Naive thymus-derived CD8-positive, alpha-beta T cell (primary cell): ENCODE data around the gene CCNI2. TPM values are rescaled to one million over a fixed set of nuclear protein-coding genes. Genes with fewer than 3 reads are reported as not detected.

ENCODE experiments used
- ATAC-seq, 2 donors: fragments of 150-1000 bp; cut with Tn5 transposase in 1 of 2; sonication (Bioruptor Pico), chemical (Tn5 transposase) in 1 of 2; 1 replicate in 1 of 2; 2 replicates in 1 of 2; pipeline ENCODE4 v1.10.0; 2021; ENCODE audit warnings: mild to moderate bottlenecking in 2 of 2, moderate library complexity in 2 of 2
- POLR2A ChIA-PET: fragments of 350-600 bp; sonication (Branson Sonifier 250); formaldehyde crosslinking; loops from one replicate; lab custom pipeline; 2021; ENCODE audit warnings: antibody characterized with exemption; lab: Charles Lee
- DNase-seq, 10 donors: peaks; one replicate each; pipeline versions ENCODE4 v3.0.0 to v3.0.0-alpha.2; 2020 to 2022
- H3K27ac Mint-ChIP-seq, 10 donors: one replicate each; pipeline ENCODE4 v1.8.0; 2020 to 2022; ENCODE audit warnings: mild to moderate bottlenecking in 10 of 10, mixed read lengths in 10 of 10, moderate library complexity in 4 of 10, inconsistent platforms in 1 of 10
- H3K27me3 Mint-ChIP-seq, 5 donors: one replicate each; pipeline ENCODE4 v1.8.0; 2021 to 2022; ENCODE audit warnings: mixed read lengths in 5 of 5
- H3K36me3 Mint-ChIP-seq, 3 donors: one replicate each; pipeline ENCODE4 v1.8.0; 2020 to 2022; ENCODE audit warnings: mixed read lengths in 3 of 3, mild to moderate bottlenecking in 2 of 3, inconsistent platforms in 1 of 3
- H3K4me1 Mint-ChIP-seq, 4 donors: one replicate each; pipeline ENCODE4 v1.8.0; 2021 to 2022; ENCODE audit warnings: mixed read lengths in 4 of 4
- H3K4me3 Mint-ChIP-seq, 10 donors: one replicate each; pipeline ENCODE4 v1.8.0; 2020 to 2022; ENCODE audit warnings: mild to moderate bottlenecking in 10 of 10, mixed read lengths in 10 of 10, moderate library complexity in 6 of 10, inconsistent platforms in 1 of 10
- H3K9me3 Mint-ChIP-seq, 9 donors: one replicate each; pipeline ENCODE4 v1.8.0; 2020 to 2022; ENCODE audit warnings: mixed read lengths in 9 of 9, mild to moderate bottlenecking in 3 of 9, inconsistent platforms in 1 of 9, moderate library complexity in 1 of 9
- polyA plus RNA-seq, 3 donors: library from polyadenylated mRNA; unstranded; fragments of 300-500 nt; fragmentation: Illumina TruSeq; gene quantifications; one replicate each; pipeline ENCODE4 v1.2.3, GENCODE V29; 2021
- total RNA-seq, 8 experiments: library from RNA in 2 of 8; stranded (reverse) in 2 of 8; gene quantifications; one replicate each; pipeline ENCODE4 v1.2.3 and lab custom pipeline; 2021 to 2026

The CCNI2 gene
- total and polyA plus RNA-seq, 5 experiments from 2014 or later: 1.1 to 10.2 (median 2.8) TPM

- Mint-ChIP-seq H3K27ac (peak within 1 kb of the TSS in 9 of 10 donors; percentile 3 to 86 (median 50)), H3K4me1 (peaks cover 15 to 56% (median 30%) of the 10 kb centered on the region in 4 donors), H3K9me3 (no peaks in the 10 kb centered on the region), H3K36me3 (no peaks in the 10 kb centered on the region), H3K4me3 (peak within 1 kb of the TSS; percentile 72 to 91 (median 80)), H3K27me3 (peaks cover under 1 to 44% (median 36%) of the 10 kb centered on the region in 5 donors)
- POLR2A ChIA-PET: interaction anchor here (1.1 to 1.4 kb wide), 4 partner anchors 13 to 186 kb away, joined by 3 to 6 read pairs (median 3); partner anchors contain the start of genes AFF4, CCNI2 and KIF3A
- peak in 5 of 10 donors; percentile 6 to 35 (median 33) for DNase-seq
- ATAC-seq: peak in 1 of 2 donors; percentile 46
Observed at GRCh38 chr5:132777209-132778069, 30.2 kb downstream of the CCNI2 start, which contains the start of gene SEPTIN8. Gene SEPTIN8 (minus strand): TSS chr5:132777239. CDS start chr5:132777137, 102 bp downstream.

DNA sequence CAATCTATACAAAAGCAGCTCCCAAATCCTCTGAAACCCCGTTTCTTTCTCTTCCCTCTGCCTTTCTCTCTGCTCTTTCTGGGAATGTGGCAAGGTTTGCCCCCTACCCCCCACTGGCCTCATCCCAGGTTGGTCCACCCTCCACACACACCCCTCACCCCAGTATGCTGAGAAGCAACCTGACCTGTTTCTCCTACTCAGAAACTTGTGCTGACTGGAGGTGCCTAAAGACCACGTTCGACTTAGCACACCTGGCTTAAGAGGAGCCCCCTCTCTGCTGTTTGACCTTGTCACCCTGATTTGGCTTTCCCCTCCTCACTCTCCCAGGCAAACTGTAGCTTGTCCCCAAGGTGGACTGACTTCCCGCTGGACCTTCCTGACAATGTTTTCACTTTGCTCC lies 30.9 kb downstream of the CCNI2 start:
- H3K9me3 Mint-ChIP-seq: no peaks in the 10 kb centered on the region
- H3K4me1 Mint-ChIP-seq: peaks cover 14 to 56% (median 30%) of the 10 kb centered on the region in 4 donors
- ATAC-seq (no peak), DNase-seq (no peak)
- H3K27me3 Mint-ChIP-seq: peaks cover 4 to 47% (median 41%) of the 10 kb centered on the region in 5 donors
- peak overlapping the region; percentile 72 to 91 (median 80) for H3K4me3 Mint-ChIP-seq
- POLR2A ChIA-PET: interaction anchor here (1.1 to 1.4 kb wide), 3 partner anchors 14 to 40 kb away, joined by 3 to 6 read pairs (median 3); partner anchors contain the start of genes CCNI2 and KIF3A
- peak overlapping the region in 9 of 10 donors; percentile 3 to 86 (median 41) for H3K27ac Mint-ChIP-seq
- no peaks in the 10 kb centered on the region for H3K36me3 Mint-ChIP-seq

- ATAC-seq: no peak
- Mint-ChIP-seq H3K4me3 (peak overlapping the region in 5 of 10 donors; percentile 1 to 83 (median 54)), H3K9me3 (no peaks in the 10 kb centered on the region), H3K27me3 (peaks cover 5 to 48% (median 43%) of the 10 kb centered on the region in 5 donors), H3K36me3 (no peaks in the 10 kb centered on the region), H3K4me1 (peaks cover 14 to 56% (median 30%) of the 10 kb centered on the region in 4 donors), H3K27ac (no peak overlapping the region)
- no peak for DNase-seq
- POLR2A ChIA-PET: interaction anchor here (1.4 kb wide), 1 partner anchor 15 kb away, joined by 3 read pairs; no protein-coding TSS in a partner anchor
Observed at GRCh38 chr5:132778856-132779255, 31.6 kb downstream of the CCNI2 start.

GRCh38 chr5:132779961-132780360 lies 32.7 kb downstream of the CCNI2 start:
- DNase-seq: no peak
- no peak for ATAC-seq
- H3K4me3 Mint-ChIP-seq: peak overlapping the region in 2 of 10 donors; percentile 1 to 37
- peaks cover 13 to 54% (median 30%) of the 10 kb centered on the region in 4 donors for H3K4me1 Mint-ChIP-seq
- POLR2A ChIA-PET: no interaction called here
- peaks cover 7 to 52% (median 40%) of the 10 kb centered on the region in 5 donors for H3K27me3 Mint-ChIP-seq
- H3K27ac Mint-ChIP-seq: peak overlapping the region in 1 of 10 donors; percentile 64
- no peaks in the 10 kb centered on the region for H3K9me3 Mint-ChIP-seq
- no peaks in the 10 kb centered on the region for H3K36me3 Mint-ChIP-seq

DNA sequence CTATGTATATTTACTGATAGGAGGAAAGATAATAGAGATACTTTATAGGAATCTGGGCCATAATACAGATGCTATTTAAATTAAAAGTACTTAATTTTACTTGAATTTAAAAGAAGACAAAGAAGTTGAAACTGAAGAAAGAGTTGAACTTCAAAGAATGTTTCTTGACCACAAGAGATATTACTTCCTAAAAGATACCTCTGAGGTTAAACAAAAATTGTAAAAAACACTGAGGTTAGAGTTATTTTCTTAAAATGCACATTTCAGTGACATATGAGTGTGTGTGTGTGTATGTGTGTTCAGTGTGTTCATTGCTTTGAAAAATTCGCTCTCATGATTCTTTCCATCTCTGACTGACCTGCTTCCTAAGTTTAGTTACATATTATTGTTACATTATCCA lies 33.4 kb downstream of the CCNI2 start:
- Mint-ChIP-seq H3K4me1 (peaks cover 14 to 47% (median 27%) of the 10 kb centered on the region in 4 donors), H3K27ac (no peak overlapping the region), H3K36me3 (no peaks in the 10 kb centered on the region), H3K27me3 (peaks cover 11 to 58% (median 41%) of the 10 kb centered on the region in 5 donors), H3K9me3 (no peaks in the 10 kb centered on the region), H3K4me3 (peak overlapping the region in 1 of 10 donors; percentile 10)
- DNase-seq: peak in 2 of 10 donors; percentile 13 to 22
- POLR2A ChIA-PET: no interaction called here
- no peak for ATAC-seq

- Mint-ChIP-seq H3K27ac (no peak overlapping the region), H3K36me3 (no peaks in the 10 kb centered on the region), H3K4me1 (peaks cover 14 to 43% (median 24%) of the 10 kb centered on the region in 4 donors), H3K4me3 (peak overlapping the region in 1 of 10 donors; percentile 10), H3K9me3 (no peaks in the 10 kb centered on the region), H3K27me3 (peaks cover 14 to 63% (median 45%) of the 10 kb centered on the region in 5 donors)
- no peak for DNase-seq
- POLR2A ChIA-PET: interaction anchor here (0.6 kb wide), 1 partner anchor 493 kb away, joined by 3 read pairs; no protein-coding TSS in a partner anchor
- ATAC-seq: no peak
Observed at GRCh38 chr5:132781029-132781428, 33.8 kb downstream of the CCNI2 start.

DNA sequence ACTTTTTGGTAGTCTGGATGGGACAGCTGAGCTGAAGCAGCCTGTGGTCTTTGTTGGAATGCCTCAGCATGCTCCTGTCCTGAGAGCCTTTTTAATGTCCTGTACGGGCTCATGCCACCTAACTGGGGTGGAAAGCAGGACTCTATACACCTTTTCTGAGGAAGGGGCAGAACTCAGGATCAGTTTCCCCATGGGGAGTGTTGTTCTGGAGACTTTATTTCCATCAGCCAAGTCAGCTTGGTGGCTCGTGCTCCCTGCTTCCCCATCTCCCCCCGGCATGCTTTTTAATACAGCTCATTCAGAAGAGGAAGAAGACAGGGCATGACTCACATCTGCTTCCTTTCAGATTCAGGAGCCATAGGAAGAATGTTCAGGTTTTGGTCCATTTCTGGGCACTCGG lies 34.9 kb downstream of the CCNI2 start:
- Mint-ChIP-seq H3K4me3 (no peak overlapping the region), H3K9me3 (no peaks in the 10 kb centered on the region), H3K27me3 (peaks cover 16 to 65% (median 45%) of the 10 kb centered on the region in 5 donors), H3K27ac (no peak overlapping the region), H3K36me3 (no peaks in the 10 kb centered on the region), H3K4me1 (peaks cover 14 to 42% (median 22%) of the 10 kb centered on the region in 4 donors)
- ATAC-seq (no peak), DNase-seq (no peak)
- POLR2A ChIA-PET: no interaction called here

DNA sequence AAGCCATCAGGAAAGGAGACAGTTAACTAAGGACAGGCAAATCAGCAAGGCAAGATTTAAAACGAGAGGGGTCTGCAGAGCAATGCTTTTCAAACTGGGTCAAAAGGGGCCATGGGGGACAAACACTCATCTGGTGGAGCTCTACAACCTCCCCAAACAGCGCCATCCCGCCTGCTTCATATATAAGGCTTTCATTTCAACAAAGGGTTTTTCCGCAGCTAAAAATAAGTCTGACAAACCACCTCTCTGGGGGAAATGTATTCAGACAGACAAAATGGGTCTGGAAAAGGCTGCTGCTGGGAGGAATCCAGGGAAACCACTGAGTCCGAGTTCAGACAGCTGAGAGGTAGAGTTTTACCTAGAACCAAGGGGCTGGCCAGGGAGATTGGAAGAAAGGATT lies 38.1 kb downstream of the CCNI2 start:
- Mint-ChIP-seq H3K27ac (no peak overlapping the region), H3K4me3 (no peak overlapping the region), H3K9me3 (no peaks in the 10 kb centered on the region), H3K36me3 (no peaks in the 10 kb centered on the region), H3K4me1 (peaks cover 4 to 16% (median 8%) of the 10 kb centered on the region in 4 donors), H3K27me3 (peaks cover 17 to 40% (median 27%) of the 10 kb centered on the region in 5 donors)
- ATAC-seq (no peak), DNase-seq (no peak)
- POLR2A ChIA-PET: no interaction called here

GRCh38 chr5:132785864-132786263 lies 38.6 kb downstream of the CCNI2 start:
- Mint-ChIP-seq H3K36me3 (no peaks in the 10 kb centered on the region), H3K27ac (no peak overlapping the region), H3K4me3 (no peak overlapping the region), H3K4me1 (peaks cover 1 to 11% (median 6%) of the 10 kb centered on the region in 4 donors), H3K27me3 (peaks cover 19 to 40% (median 27%) of the 10 kb centered on the region in 5 donors), H3K9me3 (no peaks in the 10 kb centered on the region)
- DNase-seq: no peak
- ATAC-seq: no peak
- POLR2A ChIA-PET: no interaction called here

GRCh38 chr5:132787076-132787475 lies 39.9 kb downstream of the CCNI2 start:
- H3K4me3 Mint-ChIP-seq: no peak overlapping the region
- H3K4me1 Mint-ChIP-seq: peaks cover 0 to 3% (median 0%) of the 10 kb centered on the region in 4 donors
- POLR2A ChIA-PET: interaction anchor here (0.5 kb wide), 1 partner anchor 69 kb away, joined by 3 read pairs; no protein-coding TSS in a partner anchor
- H3K27ac Mint-ChIP-seq: peak overlapping the region in 1 of 10 donors; percentile 46
- DNase-seq (no peak), ATAC-seq (no peak)
- peaks cover 19 to 37% (median 22%) of the 10 kb centered on the region in 5 donors for H3K27me3 Mint-ChIP-seq
- no peaks in the 10 kb centered on the region for H3K36me3 Mint-ChIP-seq
- H3K9me3 Mint-ChIP-seq: no peaks in the 10 kb centered on the region

- Mint-ChIP-seq H3K4me3 (no peak overlapping the region), H3K4me1 (peaks cover 0 to 3% (median 0%) of the 10 kb centered on the region in 4 donors), H3K36me3 (no peaks in the 10 kb centered on the region), H3K27me3 (peaks cover 14 to 36% (median 26%) of the 10 kb centered on the region in 5 donors), H3K27ac (no peak overlapping the region), H3K9me3 (no peaks in the 10 kb centered on the region)
- POLR2A ChIA-PET: no interaction called here
- ATAC-seq: no peak
- DNase-seq: no peak
Observed at GRCh38 chr5:132788508-132788907, 41.3 kb downstream of the CCNI2 start.

- H3K27me3 Mint-ChIP-seq: peaks cover 16 to 36% (median 22%) of the 10 kb centered on the region in 5 donors
- no peak overlapping the region for H3K4me3 Mint-ChIP-seq
- peaks cover 0 to under 1% (median 0%) of the 10 kb centered on the region in 3 donors for H3K36me3 Mint-ChIP-seq
Observed at GRCh38 chr5:132788990-132789886, 42.0 kb downstream of the CCNI2 start.

More at GRCh38 chr5:132788990-132789886, 42.0 kb downstream of the CCNI2 start:
- H3K27ac Mint-ChIP-seq: peak overlapping the region in 1 of 10 donors; percentile 15
- DNase-seq (no peak), ATAC-seq (no peak)
- H3K4me1 Mint-ChIP-seq: peaks cover 0 to 3% (median 0%) of the 10 kb centered on the region in 4 donors
- no peaks in the 10 kb centered on the region for H3K9me3 Mint-ChIP-seq
- POLR2A ChIA-PET: no interaction called here
